CD4-positive, alpha-beta T cell treated with Interferon gamma for 1 hour (primary cell): Measurements from ENCODE around the gene TSNAX.
"Not testable (repeated sequence)": the region's sequence is repeated elsewhere in the genome, so short reads cannot be mapped to it uniquely, and the experiment has no call there.

Experiments
- DNase-seq: peaks from one replicate; pipeline ENCODE4 v3.0.0-alpha.2; 2020

The TSNAX gene

DNA sequence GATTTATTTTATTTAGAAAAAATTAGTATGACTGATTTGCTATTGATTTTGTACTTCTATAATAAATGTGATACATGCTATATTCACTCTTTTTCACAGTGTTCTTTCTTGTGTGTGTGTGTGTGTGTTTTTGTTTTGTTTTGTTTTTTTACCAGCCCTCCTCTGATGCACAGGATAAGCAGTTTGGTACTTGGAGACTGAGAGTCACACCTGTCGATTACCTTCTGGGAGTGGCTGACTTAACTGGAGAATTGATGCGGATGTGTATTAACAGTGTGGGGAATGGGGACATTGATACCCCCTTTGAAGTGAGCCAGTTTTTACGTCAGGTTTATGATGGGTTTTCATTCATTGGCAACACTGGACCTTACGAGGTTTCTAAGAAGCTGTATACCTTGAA is 35.9 kb downstream of the TSNAX start:
- DNase-seq: no peak

DNA sequence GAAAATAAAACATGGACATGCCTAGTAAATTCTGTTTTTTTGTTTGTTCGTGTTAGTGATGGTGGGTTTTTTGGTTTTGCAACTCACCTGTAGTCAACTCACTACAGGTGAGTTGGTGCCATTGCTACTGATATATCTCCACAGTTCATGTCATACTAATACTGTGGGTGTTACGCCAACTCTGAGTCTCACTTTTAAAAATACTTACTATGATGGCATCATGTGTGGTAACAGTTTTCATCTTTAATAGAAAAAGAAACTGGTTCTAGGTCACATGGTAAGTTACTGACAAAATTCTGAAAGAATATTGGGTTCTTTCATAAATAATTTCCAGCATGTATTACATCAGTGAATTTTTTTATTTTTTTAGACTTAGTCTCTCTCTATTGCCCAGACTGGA is 38.0 kb downstream of the TSNAX start:
- DNase-seq: no peak

DNA sequence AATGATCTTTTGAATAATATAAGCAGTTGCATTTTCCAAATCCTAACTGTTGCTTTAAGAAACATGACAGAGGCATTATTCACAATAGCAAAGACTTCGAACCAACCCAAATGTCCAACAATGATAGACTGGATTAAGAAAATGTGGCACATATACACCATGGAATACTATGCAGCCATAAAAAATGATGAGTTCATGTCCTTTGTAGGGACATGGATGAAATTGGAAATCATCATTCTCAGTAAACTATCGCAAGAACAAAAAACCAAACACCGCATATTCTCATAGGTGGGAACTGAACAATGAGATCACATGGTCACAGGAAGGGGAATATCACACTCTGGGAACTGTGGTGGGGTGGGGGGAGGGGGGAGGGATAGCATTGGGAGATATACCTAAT is 41.8 kb downstream of the TSNAX start:
- not testable (repeated sequence) for DNase-seq

DNA sequence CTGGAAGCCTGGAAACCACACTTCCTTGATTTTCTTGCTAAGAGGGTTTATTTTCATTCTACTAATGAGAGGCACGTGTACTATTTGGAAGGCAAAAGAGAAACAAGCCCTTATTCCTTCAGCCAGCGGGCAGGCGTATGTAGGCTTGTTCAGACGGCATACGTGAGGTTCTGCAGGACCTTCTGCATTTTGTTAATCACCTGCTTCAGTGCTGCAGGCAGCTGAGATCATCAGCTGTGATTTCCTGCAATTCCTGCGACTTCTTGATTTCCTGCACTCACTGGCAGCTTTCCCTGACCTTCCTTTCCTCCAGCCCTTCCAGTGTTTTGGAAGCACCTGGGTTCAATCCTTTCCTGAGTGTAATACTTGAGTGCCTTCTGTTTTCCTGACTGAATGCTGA is 43.4 kb downstream of the TSNAX start:
- no peak for DNase-seq

DNA sequence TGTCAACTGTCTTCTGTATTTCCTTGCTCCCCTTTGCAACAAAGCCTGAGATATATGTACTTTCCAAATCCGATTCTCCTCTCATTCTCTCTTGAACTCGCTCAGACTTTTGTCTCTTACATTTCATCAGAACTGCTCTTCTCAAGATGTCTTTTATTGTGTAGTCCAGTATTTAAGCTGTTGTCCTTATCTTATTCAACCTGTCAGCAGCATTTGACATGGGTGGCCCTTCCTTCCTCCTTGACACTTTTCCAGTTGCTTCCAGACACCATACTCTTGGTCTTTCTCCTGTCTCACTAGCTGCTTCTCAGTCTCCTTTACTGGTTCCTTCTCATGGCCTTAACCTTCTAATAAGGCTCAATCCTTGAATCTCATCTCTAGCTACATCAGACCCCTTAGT is 47.0 kb downstream of the TSNAX start:
- no peak for DNase-seq

GRCh38 chr1:231576804-231577718 is 48.6 kb downstream of the TSNAX start:
- no peak for DNase-seq

DNA sequence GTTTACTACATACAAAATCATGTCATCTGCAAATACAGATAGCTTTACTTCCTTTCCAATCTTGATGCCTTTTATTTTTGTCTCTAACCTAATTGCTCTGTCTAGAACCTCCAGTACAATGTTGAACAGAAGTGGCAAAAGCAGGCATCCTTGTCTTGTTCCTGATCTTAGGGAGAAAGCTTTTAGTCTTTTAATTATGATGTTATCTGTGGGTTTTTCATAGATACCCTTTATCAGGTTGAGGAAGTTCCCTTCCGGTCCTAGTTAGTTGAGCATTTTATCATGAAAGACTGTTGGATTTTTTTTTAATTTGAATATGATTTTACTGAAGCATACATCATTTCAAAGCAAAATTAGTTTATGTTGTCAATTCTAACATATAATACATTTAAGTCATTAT is 52.4 kb downstream of the TSNAX start:
- DNase-seq: no peak

GRCh38 chr1:231581859-231582258 is 53.4 kb downstream of the TSNAX start:
- no peak for DNase-seq

DNA sequence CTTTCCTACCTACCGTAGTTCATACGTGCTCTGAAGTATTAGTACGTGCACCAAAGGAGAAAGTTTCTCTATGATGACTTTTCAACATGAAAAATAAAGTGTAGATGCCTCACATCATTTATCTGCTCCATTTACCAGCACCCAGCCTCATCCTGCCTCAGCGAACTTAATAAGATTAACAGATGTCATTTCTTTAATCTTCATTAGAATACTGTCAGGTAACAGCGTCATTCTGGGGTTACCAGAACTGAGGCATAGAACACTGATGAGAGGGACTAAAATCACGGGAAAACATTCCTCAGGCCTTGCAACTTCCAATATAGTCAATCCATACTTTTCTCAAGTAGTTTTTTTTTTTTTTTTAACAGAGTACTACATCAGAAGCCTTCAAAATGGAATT is 54.9 kb downstream of the TSNAX start:
- no peak for DNase-seq

- DNase-seq: no peak
Observed at GRCh38 chr1:231584117-231584516, 55.6 kb downstream of the TSNAX start.

DNA sequence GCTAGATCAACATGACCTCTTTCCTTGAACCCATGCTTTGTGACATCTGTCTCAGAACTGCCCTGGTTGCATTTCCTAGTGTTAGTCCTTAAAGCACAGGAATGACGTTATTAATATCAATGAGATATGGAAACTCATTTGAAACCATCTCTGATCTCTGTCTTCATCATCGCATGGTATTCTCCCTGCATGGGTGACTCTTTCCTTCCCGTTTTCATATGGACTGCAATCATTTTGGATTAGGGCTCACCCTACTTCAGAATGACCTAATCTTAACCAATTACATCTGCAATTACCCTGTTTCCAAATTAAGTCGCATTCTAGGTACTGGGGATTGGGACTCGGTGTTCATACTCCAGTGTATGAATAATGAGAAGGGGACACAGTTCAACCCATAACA is 56.5 kb downstream of the TSNAX start:
- no peak for DNase-seq

GRCh38 chr1:231590453-231591198 is 62.2 kb downstream of the TSNAX start:
- peak; percentile 49 for DNase-seq

GRCh38 chr1:231591466-231591865 is 63.0 kb downstream of the TSNAX start:
- DNase-seq: no peak

DNA sequence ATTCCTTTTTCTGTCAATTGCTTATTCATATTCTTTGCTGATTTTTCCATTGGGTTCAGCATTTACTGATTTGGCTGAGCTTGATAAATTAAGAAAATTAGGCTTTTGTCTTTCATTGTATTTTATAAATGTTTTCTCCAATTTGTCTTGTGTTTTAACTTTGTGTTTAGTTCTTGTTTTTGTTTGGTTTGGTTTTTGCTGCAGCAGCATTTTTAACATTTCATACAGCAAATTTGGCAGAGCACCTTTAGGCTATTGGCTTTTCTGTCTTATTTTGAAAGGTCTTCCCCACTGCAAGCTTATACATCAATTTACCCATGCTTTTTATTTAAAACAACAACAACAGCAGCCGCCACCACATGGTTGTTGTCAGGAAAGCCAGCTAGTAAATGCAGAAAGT is 64.3 kb downstream of the TSNAX start:
- no peak for DNase-seq

DNA sequence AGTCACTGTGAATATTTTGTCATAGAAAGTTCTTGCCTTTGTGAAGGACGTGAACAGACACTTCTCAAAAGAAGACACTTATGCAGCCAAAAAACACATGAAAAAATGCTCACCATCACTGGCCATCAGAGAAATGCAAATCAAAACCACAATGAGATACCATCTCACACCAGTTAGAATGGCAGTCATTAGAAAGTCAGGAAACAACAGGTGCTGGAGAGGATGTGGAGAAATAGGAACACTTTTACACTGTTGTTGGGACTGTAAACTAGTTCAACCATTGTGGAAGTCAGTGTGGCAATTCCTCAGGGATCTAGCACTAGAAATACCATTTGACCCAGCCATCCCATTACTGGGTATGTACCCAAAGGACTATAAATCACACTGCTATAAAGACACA is 64.8 kb downstream of the TSNAX start:
- not testable (repeated sequence) for DNase-seq

GRCh38 chr1:231594123-231594522 is 65.7 kb downstream of the TSNAX start:
- DNase-seq: no peak

- no peak for DNase-seq
Observed at GRCh38 chr1:231594749-231595148, 66.3 kb downstream of the TSNAX start.

- DNase-seq: no peak
Observed at GRCh38 chr1:231596337-231596791, 67.9 kb downstream of the TSNAX start.

GRCh38 chr1:231597971-231598370 is 69.5 kb downstream of the TSNAX start:
- no peak for DNase-seq

DNA sequence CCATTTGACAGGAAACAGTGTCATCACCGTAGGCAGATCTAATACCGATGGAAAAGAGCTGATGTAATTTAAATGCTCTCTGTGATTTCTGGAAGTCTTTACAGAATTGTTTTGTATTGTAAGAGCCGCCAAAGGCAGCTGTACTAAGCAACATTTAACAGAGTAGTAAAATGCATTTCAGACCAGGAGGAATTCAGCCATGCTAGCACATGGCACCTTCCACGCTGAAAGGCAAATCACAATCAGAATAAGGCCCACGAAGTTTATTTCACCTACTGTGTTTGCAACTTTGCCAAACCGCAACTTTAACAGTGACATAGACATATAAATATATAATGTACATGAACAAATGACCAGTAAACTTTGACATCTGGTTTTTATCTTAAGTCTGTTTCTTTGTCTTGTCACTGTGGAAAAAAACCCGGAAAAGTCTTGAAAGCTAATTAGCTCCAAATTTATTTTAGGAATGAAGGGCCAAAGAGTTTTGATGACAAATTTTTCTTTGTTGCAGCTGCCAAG is 72.0 kb downstream of the TSNAX start:
- DNase-seq: no peak

DNA sequence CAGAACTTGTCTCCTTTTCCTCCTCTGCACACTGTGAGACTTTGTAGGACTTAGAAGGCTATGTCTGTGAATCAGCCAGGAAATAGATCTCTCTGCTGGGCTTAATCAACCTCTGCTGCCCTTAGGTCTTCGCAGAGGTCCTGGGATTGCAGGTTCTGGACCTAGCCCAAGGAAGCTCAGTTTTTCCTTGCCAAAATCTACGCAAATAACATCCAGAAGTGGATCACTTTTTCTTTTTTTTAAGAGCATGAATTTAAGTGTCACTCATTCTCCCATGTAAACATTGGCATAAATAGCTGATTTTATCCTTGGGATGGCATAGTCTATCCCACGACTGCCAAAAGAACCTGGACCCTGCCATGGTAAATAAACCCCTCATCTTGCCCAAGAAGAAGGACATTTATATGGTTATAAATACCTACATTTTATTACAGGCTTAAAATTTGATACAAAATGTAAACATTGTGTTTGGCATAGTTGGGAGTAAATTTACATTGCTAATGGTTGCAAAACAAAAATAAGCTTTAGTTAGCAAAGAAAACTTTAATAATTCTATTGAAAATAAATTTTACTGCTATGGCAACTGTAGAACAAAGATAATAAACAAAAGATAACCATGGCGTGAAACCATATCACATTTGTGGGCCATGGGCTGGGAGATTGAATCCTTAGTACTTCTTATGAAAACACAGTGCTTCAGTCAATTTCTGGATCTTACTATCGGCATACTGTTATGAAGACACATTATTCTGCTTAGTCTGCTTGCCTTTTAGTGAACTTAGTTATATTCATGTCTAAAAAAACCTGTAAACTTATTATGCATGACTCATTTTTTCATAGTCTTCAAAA is 73.6 kb downstream of the TSNAX start:
- DNase-seq: no peak

- DNase-seq: no peak
Observed at GRCh38 chr1:231602673-231602984, 74.2 kb downstream of the TSNAX start.
